B cell (primary cell): ENCODE measurements around the gene LALBA. TPM values are rescaled to one million over a fixed set of nuclear protein-coding genes. Genes with fewer than 3 reads are reported as not detected.

Experiments
- ATAC-seq: fragments of 200-7000 bp; cut with Tn5 transposase; one replicate; pipeline ENCODE4 v1.10.0; 2021; ENCODE audit warnings: low read depth, mild to moderate bottlenecking, moderate number of reproducible peaks, moderate library complexity
- CTCF ChIA-PET: fragments of 350-600 bp; sonication (Branson Sonifier 250); formaldehyde crosslinking; loops from one replicate; lab custom pipeline; 2021; ENCODE audit warnings: antibody characterized with exemption, inconsistent platforms; lab: Charles Lee
- POLR2A ChIA-PET: fragments of 350-600 bp; sonication (Branson Sonifier 250); formaldehyde crosslinking; loops from one replicate; lab custom pipeline; 2021; ENCODE audit warnings: antibody characterized with exemption; lab: Charles Lee
- DNase-seq: peaks from one replicate; pipeline ENCODE4 v3.0.0; 2013
- H2AFZ ChIP-seq: 2 replicates; pipeline ENCODE4 v1.6.1; 2012; ENCODE audit warnings: mild to moderate bottlenecking, low read depth, low read length; ENCODE audit not compliant: insufficient read depth, poor library complexity, severe bottlenecking
- H3K27ac ChIP-seq, 2 donors: 1 replicate in 1 of 2; 2 replicates in 1 of 2; pipeline ENCODE4 v1.5.1; 2012 to 2013; ENCODE audit warnings: low read length in 2 of 2, mild to moderate bottlenecking in 2 of 2, moderate library complexity in 1 of 2
- H3K27me3 ChIP-seq, 4 experiments: fragments of 200-600 bp in 1 of 4; sonication (generic) in 1 of 4; replicated peaks in 1 of 4; 1 replicate in 2 of 4; 2 replicates in 2 of 4; pipeline versions ENCODE4 v1.6.1 to v1.7.0; 2013 to 2016; ENCODE audit warnings: low read length in 3 of 4, mild to moderate bottlenecking in 2 of 4, mixed read lengths in 1 of 4, moderate library complexity in 1 of 4; ENCODE audit not compliant: insufficient read depth in 4 of 4, control insufficient read depth in 3 of 4; ENCODE audit errors: control extremely low read depth in 1 of 4
- H3K36me3 ChIP-seq, 2 experiments: replicated peaks in 1 of 2; 1 replicate in 1 of 2; 2 replicates in 1 of 2; pipeline versions ENCODE4 v1.6.1 to v1.7.1; 2013; ENCODE audit warnings: low read length in 1 of 2; ENCODE audit not compliant: insufficient read depth in 2 of 2, control insufficient read depth in 1 of 2; ENCODE audit errors: control extremely low read depth in 1 of 2, extremely low read depth in 1 of 2
- H3K4me1 ChIP-seq, 2 donors: fragments of 200-600 bp in 1 of 2; sonication (generic) in 1 of 2; 1 replicate in 1 of 2; 2 replicates in 1 of 2; pipeline versions ENCODE4 v1.5.1 to v1.6.1; 2013 to 2017; ENCODE audit warnings: low read length in 2 of 2; ENCODE audit not compliant: control insufficient read depth in 2 of 2, insufficient read depth in 2 of 2
- H3K4me2 ChIP-seq: replicated peaks from 2 replicates; pipeline ENCODE3; 2012; ENCODE audit warnings: mild to moderate bottlenecking, low read depth, low read length; ENCODE audit not compliant: poor library complexity, severe bottlenecking
- H3K4me3 ChIP-seq, 5 experiments: fragments of 200-600 bp in 1 of 5; sonication (generic) in 1 of 5; 1 replicate in 3 of 5; 2 replicates in 2 of 5; pipeline versions ENCODE4 v1.5.1 to v1.7.0; 2011 to 2016; ENCODE audit warnings: low read length in 4 of 5, mild to moderate bottlenecking in 4 of 5, low read depth in 2 of 5, control low read depth in 1 of 5, moderate library complexity in 1 of 5; ENCODE audit not compliant: insufficient read depth in 1 of 5; ENCODE audit errors: control extremely low read depth in 1 of 5, extremely low read depth in 1 of 5
- H3K79me2 ChIP-seq: fragments of 200-600 bp; sonication (generic); one replicate; pipeline ENCODE4 v1.6.0; 2016; ENCODE audit warnings: low read length; ENCODE audit not compliant: control insufficient read depth, insufficient read depth
- H3K9ac ChIP-seq: fragments of 200-600 bp; sonication (generic); 2 replicates; pipeline ENCODE4 v1.6.1; 2017; ENCODE audit warnings: mild to moderate bottlenecking, low read length, moderate library complexity
- H3K9me3 ChIP-seq, 3 donors: one replicate each; pipeline versions ENCODE4 v1.6.1 to v1.7.1; 2013; ENCODE audit warnings: low read length in 2 of 3; ENCODE audit not compliant: control insufficient read depth in 2 of 3, insufficient read depth in 1 of 3; ENCODE audit errors: control extremely low read depth in 1 of 3
- H4K20me1 ChIP-seq: 2 replicates; pipeline ENCODE4 v1.6.0; 2012; ENCODE audit warnings: mild to moderate bottlenecking, low read length; ENCODE audit not compliant: insufficient read depth, control insufficient read depth, poor library complexity, severe bottlenecking
- H3K27ac Mint-ChIP-seq: one replicate; pipeline ENCODE4 v1.8.0; 2021; ENCODE audit warnings: mixed read lengths
- H3K27me3 Mint-ChIP-seq: one replicate; pipeline ENCODE4 v1.8.0; 2021; ENCODE audit warnings: mixed read lengths
- H3K4me1 Mint-ChIP-seq: one replicate; pipeline ENCODE4 v1.8.0; 2021; ENCODE audit warnings: mixed read lengths
- H3K4me3 Mint-ChIP-seq: one replicate; pipeline ENCODE4 v1.8.0; 2021; ENCODE audit warnings: mixed read lengths
- H3K9me3 Mint-ChIP-seq: one replicate; pipeline ENCODE4 v1.8.0; 2022; ENCODE audit warnings: mixed read lengths; ENCODE audit not compliant: insufficient read depth
- EZH2 ChIP-seq: IDR thresholded peaks from 2 replicates; pipeline ENCODE4 v1.6.1; 2012; ENCODE audit warnings: borderline replicate concordance, low read depth, mild to moderate bottlenecking, moderate library complexity, low read length; ENCODE audit not compliant: insufficient read depth, poor library complexity, severe bottlenecking
- WGBS: methylation state at CpG from one replicate; pipeline ENCODE4 v1.1.5; 2013; ENCODE audit warnings: missing lambda C conversion rate; ENCODE audit not compliant: insufficient coverage; 5-methylcytosine and 5-hydroxymethylcytosine counted together
- intact Hi-C: fragments of 100-400 bp; cut with micrococcal nuclease; formaldehyde crosslinking; loops from one replicate; pipeline ENCODE4 v1.10.0; 2022
- polyA plus RNA-seq: library from polyadenylated mRNA; depleted of rRNA; stranded (reverse); fragments of >200 nt; gene quantifications from 2 replicates; pipeline ENCODE4 v1.2.3, GENCODE V29; 2012
- total RNA-seq, 2 donors: library from RNA; stranded (reverse); fragments of 120-200 nt in 1 of 2; gene quantifications; 1 replicate in 1 of 2; 2 replicates in 1 of 2; pipeline versions ENCODE4 v1.2.3 to v1.2.4, GENCODE V29; 2013 to 2022
- TF ChIP-seq, protein P1 (sequence below): fragments of 200-600 bp; IDR thresholded peaks from one replicate; pipeline ENCODE4 v1.8.0; 2022; ENCODE audit warnings: antibody characterized with exemption, mild to moderate bottlenecking

LALBA gene
- total and polyA plus RNA-seq, 2 donors (not counting 1 experiment from before 2014, with no cell fraction given), result not detected

- no peak overlapping the region for H3K27ac Mint-ChIP-seq
- Histone ChIP-seq H3K4me3 (no peak overlapping the region), H3K27me3 (peaks cover 0 to 6% (median 0%) of the 10 kb centered on the region in 4 experiments), H3K4me2 (no peak overlapping the region), H3K9ac (no peak overlapping the region), H2AFZ (no peak overlapping the region), H3K79me2 (no peaks in the 10 kb centered on the region), H4K20me1 (no peaks in the 10 kb centered on the region), H3K9me3 (peaks cover 3 to 23% (median 16%) of the 10 kb centered on the region in 3 donors), H3K4me1 (no peaks in the 10 kb centered on the region), H3K36me3 (no peaks in the 10 kb centered on the region), H3K27ac (no peak overlapping the region)
- 100% methylated on average over 1 of the region's 1 CpG for WGBS
- peaks cover 16% of the 10 kb centered on the region for H3K9me3 Mint-ChIP-seq
- POLR2A ChIA-PET, result no interaction called here
- intact Hi-C loops, result no loop called here
- TF ChIP-seq, protein P1, sequence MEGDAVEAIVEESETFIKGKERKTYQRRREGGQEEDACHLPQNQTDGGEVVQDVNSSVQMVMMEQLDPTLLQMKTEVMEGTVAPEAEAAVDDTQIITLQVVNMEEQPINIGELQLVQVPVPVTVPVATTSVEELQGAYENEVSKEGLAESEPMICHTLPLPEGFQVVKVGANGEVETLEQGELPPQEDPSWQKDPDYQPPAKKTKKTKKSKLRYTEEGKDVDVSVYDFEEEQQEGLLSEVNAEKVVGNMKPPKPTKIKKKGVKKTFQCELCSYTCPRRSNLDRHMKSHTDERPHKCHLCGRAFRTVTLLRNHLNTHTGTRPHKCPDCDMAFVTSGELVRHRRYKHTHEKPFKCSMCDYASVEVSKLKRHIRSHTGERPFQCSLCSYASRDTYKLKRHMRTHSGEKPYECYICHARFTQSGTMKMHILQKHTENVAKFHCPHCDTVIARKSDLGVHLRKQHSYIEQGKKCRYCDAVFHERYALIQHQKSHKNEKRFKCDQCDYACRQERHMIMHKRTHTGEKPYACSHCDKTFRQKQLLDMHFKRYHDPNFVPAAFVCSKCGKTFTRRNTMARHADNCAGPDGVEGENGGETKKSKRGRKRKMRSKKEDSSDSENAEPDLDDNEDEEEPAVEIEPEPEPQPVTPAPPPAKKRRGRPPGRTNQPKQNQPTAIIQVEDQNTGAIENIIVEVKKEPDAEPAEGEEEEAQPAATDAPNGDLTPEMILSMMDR, result no peak
- TF ChIP-seq EZH2, result no peak
- DNase-seq (no peak), ATAC-seq (no peak)
- H3K27me3 Mint-ChIP-seq, result peaks cover 30% of the 10 kb centered on the region
- H3K4me1 Mint-ChIP-seq, result no peaks in the 10 kb centered on the region
- H3K4me3 Mint-ChIP-seq, result no peak overlapping the region
- CTCF ChIA-PET, result interaction anchor here (1.4 kb wide), 1 partner anchor 16 kb away, joined by 4 read pairs; no protein-coding TSS in a partner anchor
Observed at GRCh38 chr12:48602192-48602989, 32.5 kb upstream of the LALBA start.
